NCI-H1105 treated with DMSO at 0.1 percent for 48 hours (cell line): ENCODE measurements around the gene PDE11A.
"Not testable (repeated sequence)": the region's sequence is repeated elsewhere in the genome, so short reads cannot be mapped to it uniquely, and the experiment has no call there.

ENCODE experiments used
- DNase-seq: peaks from one replicate; lab custom pipeline; 2025; lab: John Stamatoyannopoulos, UW

The PDE11A gene

DNA sequence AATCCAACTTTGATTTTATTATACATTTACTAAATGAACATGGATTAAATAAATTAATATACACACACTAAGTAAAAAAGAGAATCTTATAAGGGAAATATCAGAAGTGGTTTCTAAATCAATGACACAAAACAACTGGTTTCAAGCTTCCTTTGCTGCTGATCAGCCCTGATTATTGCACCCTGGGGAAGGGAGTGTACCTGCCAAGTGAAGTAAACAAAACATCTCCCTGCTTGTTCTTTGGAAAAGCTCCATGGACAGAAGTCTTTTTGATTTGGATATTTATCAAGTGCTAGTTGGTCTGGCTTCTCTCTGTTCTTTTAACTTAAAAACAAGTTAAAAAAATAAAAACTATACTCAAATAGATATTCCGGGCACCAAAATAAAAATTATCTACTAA lies 190.1 kb downstream of the PDE11A start:
- no peak for DNase-seq

DNA sequence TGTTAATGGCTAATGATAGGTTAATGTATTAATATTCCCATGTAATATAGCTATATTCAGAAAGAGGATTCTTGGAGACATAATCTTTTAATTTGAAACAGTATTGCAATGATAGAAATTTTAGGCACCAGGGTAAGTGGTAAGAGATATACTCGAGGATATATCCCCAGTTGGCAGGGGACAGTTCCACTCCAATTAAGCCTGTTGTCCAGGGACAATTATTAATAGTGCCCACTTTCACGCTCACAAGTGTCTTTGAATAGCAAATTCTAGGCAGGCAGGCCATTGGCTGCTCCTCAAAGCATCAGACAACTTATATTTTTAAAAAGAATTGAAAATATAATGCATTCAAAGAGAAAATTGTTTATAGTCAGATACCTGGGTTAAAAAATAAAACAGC lies 190.7 kb downstream of the PDE11A start:
- DNase-seq: no peak

DNA sequence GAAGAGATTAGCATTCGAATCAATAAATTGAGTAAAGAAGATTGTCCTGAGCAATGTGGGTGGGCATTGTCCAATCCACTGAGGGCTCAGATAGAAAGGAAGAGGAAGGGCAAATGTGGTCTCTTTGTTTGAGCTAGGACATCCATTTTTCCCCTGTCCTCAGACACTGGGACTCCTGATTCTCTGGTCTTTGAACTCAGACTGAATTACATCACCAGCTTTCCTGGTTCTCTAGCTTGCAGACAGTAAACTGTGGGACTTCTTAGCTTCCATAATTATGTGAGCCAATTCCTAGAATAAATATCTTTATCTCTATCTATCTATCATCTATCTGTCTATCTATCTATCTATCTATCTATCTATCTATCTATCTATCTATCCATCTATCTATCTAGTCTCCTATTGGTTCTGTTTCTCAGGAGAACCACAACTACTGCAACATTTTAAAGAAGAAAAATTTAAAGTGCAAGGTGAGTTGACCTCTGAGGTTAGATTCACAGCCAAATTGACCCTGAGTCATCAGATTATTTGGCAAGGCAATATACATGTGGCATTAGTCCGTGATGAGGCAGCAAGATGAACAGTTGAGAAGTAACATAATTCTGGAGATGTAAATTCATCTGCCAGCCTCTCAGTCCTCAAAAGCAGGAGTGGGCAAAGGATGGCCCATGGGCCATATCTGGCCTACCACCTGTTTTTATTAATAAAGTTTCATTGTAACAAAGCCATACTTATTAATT lies 191.4 kb downstream of the PDE11A start:
- DNase-seq: no peak

DNA sequence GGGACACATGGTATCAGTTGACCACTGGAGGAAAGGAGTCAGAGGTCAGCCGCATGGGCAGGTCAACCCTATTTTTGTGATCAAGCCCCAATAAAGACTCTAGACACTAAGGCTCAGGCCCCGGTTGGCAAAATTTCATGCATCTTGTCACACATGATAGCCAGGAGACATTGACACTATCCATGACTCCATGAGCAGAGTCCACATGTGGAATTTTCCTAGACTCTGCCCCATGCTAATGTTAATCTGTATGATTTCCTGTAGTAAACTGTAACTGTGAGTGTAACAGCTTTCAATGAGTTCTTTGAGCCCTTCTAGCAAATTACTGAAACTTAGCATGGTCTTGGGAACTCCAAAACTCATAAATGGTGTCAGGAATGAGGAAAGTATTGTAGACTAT lies 192.3 kb downstream of the PDE11A start:
- no peak for DNase-seq

DNA sequence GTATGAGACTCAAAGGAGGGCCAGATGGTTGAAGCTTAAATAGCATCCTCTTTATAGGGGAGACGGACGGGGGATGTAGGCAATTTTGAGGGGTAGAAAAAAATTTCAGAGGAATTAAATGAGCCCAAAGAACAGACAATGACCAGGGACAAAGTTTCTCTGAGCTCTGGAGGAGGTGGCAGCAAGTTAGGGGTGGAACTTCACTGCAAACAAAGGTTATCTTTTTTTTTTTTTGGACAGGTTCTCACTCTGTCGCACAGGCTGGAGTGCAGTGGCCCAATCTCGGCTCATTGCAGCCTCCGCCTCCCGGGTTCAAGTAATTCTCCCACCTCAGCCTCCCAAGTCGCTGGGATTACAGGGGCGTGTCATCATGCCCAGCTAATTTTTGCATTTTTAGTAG lies 195.6 kb downstream of the PDE11A start:
- no peak for DNase-seq

DNA sequence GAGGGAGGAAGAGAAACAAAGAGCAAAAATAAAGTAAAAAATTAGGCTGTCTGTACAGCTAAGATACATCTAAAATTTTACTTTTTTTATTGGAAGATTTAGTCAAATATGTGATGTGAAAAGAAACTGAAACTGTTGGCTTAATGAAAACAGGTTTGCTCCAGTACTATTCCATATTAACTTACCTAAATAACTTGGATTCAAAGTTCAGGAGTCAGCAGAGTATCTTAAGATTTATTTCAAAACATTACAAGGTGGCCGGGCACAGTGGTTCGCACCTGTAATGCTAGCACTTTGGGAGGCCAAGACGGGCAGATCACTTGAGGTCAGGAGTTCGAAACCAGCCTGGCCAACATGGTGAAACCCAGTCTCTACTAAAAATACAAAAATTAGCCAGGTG lies 197.9 kb downstream of the PDE11A start:
- DNase-seq: no peak

DNA sequence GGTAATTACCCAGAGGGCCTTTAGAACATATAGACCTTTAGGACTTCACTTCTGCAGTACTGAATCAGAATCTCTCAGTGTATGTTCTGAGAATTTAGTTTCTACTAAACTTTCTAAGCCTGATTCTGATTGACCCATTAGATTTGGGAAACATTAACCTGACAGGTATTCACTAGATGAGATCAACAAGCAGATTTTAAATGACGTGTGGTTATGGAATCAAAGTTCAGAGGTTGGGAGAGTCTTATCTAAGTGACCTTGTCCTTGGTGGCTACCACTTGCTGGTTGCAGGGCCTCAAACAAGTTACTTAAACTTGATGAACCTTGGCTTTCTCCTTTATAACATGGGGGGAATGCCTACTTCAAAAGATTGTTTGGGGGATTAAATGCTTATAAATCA lies 198.7 kb downstream of the PDE11A start:
- no peak for DNase-seq

DNA sequence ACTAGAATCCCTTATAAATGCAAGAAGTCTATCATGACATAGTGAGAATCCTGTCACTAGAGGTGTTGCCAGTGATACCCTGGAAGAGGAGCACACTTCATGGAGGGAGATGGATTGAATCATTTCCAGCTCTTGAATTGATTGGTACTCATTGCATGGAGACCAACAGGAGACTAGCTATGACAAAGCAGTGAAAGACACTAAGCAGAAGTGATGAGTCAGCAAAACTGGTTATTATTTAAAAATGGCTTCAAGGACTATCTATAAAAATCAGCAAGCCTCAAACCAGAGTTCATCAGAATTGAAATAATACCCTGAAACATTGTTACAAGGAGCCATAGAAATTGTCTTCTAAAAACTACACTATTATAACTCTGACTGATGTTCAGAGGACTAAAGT lies 200.3 kb downstream of the PDE11A start:
- no peak for DNase-seq

DNA sequence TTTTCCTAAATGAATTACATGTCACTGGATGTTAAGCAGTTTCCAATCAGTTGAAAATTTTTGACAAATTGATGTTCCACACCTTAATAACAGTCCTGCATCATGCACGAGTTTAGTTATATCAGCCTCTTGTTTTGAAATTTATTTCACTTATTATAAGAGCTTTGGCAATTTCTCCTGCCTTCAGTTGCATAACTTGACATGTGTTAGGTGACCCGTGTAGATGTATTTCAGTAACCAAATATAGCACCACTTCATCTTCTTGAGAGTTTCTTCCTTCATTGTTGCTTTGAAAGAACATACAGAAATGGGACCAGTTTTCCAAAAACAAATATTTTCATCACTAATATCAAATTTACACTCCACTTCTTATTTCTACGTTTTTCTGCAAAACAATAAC lies 202.7 kb downstream of the PDE11A start:
- no peak for DNase-seq

DNA sequence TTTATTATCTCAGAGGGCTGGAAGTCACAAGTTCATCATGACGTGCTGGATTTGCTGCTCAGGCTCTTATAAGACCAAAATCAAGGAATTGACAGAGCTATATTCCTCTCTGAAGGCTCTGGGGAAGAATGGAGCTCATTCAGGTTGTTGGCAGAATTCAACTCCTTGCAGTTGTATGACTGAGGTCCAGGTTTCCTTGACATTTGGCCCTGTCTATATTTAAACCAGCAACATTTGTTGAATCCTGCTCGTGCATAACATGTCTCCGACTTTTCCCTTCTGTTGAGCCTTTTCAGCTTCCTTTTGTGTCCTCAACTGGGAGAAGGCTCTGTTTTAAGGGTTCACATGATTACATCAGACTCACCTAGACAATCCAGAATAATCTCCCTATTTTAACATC lies 203.4 kb downstream of the PDE11A start:
- DNase-seq: no peak

DNA sequence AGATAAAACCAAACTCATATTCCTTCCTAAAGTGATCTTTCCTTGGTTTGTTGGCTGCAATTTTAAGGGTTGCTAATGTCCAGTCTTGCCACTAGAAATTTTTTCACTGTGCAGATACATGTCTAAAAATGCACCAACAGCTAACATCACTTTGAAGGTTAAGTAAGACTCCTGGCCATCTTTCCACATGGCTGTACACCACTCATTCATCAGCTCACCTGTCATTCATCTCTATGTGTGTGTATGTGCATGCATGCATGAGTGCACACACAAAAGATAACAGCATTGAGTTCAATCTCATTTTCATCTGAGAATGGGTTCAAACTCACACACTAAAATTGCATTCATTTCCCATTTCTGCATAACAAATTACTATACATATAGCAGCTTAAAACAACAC lies 203.8 kb downstream of the PDE11A start:
- no peak for DNase-seq

DNA sequence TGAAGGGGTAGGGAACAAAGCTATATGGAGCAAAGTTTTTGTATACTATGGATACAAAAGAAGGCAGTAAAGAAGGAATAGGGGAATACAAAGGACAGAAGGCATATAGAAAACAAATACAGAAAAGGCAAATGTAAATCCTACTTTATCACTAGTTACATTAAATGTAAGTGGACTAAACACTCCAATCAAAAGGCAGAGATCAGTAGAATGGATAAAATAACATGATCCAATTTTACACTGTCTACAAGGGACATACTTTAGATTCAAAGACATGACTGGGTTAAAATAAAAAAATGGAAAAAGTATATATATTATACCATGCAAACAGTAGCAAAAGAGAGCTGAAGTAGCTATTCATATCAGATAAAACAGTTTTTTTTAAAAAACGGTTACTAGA lies 215.0 kb downstream of the PDE11A start:
- no peak for DNase-seq

DNA sequence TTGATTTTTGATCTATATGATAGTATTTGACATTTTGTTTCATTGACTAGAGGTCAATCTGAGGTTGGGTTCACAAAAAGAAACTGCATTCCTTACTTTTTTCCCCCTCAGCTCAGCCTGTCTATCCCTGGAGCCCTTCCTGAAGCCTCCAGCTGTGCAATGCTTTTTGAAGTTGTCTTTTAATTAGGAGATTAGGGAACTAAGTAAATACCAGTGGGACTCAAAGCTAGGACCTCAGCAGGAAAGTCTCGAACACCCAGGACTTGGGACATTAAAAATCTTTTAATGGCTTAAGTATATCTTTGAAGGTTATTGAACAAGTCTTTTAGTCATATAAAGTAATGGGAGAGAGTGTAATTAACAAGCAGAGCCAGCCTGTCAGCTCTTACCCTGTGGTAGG lies 220.2 kb downstream of the PDE11A start:
- no peak for DNase-seq

DNA sequence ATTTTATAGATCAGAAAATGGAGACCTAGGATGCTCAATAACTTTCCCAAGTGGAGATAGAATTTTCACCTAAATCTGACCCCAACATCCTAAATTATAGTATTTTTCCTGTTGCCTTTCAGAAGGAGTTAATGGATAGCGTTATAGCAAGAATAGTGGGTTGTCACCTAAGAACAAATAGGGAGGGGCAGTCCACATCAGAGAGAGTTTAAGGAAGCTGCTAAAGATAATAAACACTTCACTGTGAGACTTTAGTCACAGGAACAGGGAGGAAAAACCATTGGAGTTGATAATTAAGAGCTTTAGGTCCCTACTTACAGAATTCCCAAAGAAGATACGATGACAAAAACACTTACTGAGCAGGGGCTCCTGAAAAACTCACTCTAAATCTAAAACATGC lies 229.4 kb downstream of the PDE11A start:
- no peak for DNase-seq

DNA sequence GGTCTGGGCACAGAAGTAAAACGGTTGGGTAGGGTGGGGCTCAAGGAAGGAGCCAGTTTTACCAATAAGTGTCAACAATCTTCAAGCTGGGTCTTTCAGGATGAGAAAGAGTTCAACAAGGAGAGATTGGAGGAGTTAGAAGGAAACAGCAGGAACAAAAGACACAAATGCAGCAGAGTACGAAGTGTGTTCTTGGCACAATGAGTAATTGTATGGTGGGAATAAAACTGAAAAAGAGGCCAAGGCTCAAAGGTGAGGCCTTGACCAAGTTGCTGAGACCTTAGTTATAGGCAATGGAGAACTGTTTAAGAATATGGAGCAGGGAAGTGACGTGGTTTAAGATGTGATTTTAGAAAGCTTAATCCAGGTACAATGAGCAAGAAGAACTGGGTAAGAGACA lies 230.3 kb downstream of the PDE11A start:
- DNase-seq: no peak

DNA sequence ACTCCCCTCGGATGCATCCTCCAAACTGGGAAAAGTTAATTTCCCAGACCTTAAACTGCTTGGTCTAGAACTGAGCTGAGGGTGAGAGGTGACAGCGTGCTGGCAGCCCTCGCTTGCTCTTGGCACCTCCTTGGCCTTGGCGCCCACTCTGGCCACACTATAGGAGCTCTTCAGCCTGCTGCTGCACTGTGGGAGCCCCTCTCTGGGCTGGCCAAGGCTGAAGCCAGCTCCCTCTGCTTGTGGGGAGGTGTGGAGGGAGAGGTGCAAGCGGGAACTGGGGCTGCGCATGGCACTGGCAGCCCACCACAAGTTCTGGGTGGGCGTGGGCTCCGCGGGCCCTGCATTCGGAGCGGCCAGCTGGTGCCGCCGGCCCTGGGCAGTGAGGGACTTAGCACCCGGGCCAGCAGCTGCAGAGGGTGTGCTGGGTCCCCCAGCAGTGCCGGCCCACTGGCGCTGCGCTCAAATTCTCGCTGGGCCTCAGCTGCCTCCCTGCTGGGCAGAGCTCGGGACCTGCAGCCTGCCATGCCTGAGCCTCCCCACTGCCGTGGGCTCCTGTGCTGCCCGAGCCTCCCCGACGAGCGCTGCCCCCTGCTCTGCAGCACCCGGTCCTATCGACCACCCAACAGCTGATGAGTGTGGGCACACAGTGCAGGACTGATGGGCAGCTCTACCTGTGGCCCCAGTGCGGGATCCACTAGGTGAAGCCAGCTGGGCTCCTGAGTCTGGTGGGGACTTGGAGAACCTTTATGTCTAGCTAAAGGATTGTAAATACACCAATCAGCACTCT lies 237.0 kb downstream of the PDE11A start:
- DNase-seq: not testable (repeated sequence)

DNA sequence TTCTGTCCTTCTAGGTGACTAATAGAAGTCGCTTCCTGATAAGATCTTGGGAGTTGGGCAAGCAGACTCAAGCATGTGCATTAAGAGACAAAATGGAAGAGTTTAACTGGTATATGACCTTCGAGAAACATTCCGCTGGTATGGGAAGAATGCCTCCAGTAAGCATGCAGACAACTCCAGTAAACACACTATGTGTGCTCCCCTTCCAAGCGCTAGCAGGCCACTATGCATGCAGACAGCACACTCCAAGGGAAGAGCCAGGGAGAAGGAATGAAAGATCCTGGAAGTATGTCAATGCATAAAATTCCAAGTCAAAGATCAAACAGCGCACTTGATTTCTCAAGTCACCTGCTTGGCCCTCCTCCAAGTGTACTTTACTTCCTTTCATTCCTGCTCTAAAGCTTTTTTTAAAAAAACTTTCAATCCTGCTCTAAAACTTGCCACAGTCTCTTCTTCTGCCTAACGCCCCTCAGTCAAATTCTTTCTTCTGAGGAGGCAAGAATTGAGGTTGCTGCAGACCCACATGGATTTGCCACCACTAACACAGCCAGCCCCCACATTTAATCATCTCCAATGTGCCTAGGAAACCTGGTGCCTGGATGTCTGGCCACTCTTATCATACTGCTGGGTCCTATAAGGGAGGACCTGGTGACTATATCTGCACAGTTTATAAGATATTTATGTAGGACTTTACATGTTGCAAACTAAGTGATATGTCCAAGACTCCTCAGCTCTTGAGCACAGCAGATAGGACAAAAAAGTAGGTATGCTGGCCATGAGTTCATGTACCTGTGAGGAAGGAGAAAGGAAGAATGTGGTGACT lies 239.8 kb downstream of the PDE11A start:
- DNase-seq: no peak

DNA sequence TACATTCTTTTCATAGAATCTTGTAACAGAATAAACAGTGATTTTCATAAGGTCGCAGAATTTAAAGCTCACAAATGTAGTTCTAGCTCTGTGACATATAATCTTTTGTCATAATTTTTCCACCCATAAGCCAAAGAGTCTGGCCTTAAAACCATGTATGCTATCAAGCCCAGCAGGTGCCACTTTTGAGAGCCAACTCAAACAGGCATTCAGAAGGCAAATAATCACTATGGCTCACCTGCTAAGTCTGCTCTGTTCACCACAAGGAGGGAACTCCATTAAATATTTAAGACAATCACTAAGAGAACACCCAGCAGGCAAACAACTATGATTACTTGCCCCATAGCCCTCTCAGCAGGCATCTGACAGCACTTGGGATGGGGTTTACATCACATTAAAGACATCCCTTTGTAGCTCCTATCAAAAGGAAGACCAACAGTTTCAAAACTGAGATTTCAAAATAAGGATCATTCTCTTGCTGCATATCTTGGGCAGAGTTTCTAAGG lies 241.6 kb downstream of the PDE11A start:
- DNase-seq: no peak

DNA sequence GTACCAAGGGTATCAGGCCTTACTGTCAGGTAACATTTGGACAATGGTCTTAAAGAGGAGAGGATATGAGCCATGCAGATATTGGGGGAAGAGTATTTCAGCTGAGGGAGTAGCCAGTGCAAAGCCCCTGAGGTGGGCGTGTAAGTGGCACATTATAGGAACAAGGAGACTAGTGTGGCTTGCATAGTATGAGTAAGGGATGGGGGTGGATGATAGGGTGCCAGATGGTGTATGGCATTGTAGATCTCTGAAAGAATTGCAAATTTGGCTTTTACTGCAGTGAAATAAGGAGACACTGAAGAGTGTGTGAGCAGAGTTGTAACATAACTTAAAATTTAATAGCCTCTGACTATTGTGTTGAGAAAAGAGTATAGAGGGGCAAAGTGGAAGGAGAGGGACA lies 244.0 kb downstream of the PDE11A start:
- DNase-seq: no peak

DNA sequence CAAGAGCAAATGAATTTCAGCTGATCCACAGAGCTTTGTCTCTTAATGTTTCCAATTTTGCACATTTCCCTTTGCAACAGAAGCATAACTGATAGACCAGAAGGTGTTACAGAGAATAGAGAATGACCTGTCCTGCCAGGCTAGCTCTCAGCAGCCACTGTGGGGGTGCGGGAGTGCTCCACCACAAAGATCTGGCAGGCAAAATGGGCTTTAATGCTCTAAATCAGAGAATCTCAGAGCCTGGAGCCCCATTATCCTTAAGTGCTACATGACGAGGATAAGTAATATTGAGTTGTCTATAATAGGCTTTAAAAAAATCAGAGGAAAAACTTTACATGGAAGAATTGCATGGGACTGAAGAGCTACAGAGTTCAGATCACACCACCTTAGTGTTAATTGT lies 245.7 kb downstream of the PDE11A start:
- DNase-seq: no peak

DNA sequence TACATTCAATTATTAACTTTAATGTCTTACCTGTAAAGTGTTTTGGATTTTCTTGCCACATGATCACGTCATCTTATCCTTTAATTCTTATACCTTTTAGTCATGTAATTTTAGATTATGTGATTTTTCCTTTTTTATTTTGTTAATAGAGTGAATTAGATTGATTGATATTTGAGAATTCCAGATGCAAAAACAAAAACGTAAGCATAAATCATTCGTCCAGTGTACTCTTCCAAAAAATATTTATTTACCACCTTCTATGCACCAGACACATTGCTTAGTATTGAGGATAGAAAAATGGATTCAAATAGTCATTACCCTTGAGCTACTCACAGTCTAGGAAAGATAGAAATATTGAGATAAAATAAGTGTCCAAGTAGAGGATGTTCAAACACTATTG lies 249.6 kb downstream of the PDE11A start:
- DNase-seq: no peak

DNA sequence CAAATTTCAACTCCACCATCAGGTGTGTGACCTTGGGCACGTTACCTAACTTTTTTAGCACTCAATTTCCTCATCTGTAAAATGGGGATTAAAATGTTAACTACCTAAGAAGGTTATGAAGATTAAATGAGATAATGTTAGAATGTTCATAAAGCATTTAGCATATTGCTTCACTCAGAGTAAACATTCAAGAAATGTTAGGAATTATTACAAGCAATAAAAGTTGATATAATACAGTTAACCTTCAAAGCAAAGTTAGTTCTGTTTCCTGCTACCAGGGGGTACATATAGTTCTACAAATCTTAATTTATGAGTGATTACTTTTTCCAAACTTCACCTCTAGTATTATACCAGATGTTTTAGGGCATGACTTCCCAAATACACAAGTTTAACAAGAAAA lies 254.2 kb downstream of the PDE11A start:
- DNase-seq: no peak

DNA sequence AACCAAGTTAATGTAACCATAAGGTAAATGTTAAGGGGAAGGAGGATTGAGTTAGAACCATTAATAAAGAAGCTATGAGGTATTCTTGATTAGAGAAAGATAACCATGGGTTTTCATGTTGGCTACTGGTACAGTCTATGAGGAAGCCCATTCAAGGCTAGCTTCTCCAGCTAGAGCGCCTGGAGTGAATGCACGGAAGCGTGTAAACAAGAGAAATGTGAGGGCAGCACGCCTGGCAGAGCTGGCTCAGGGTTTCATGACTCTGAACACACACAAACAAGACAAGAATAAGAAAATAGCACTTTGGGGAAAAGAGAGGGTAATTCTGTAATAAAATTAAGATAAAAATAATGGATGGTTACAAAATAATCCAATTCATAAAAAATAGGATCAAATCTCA lies 255.3 kb downstream of the PDE11A start:
- no peak for DNase-seq
